Esophagus squamous epithelium (tissue), 5 donors: ENCODE measurements around the gene NPB. TPM values are rescaled to one million over a fixed set of nuclear protein-coding genes. Genes with fewer than 3 reads are reported as not detected.

ENCODE experiments used
- DNase-seq: peaks from one replicate; lab custom pipeline; 2025; lab: John Stamatoyannopoulos, UW
- H3K27ac ChIP-seq, 4 donors: fragments of 200-600 bp; sonication (generic); one replicate each; pipeline ENCODE4 v1.5.1; 2016 to 2019; ENCODE audit warnings: mild to moderate bottlenecking in 1 of 4
- H3K27me3 ChIP-seq, 4 donors: fragments of 200-600 bp; sonication (generic); 1 replicate in 3 of 4; 2 replicates in 1 of 4; pipeline versions ENCODE4 v1.5.1 to v1.6.0; 2017 to 2021; ENCODE audit warnings: antibody characterized with exemption in 1 of 4
- H3K36me3 ChIP-seq, 3 donors: fragments of 200-600 bp; sonication (generic); one replicate each; pipeline ENCODE4 v1.5.1; 2016 to 2019
- H3K4me1 ChIP-seq, 3 donors: fragments of 200-600 bp; sonication (generic); one replicate each; pipeline ENCODE4 v1.5.1; 2017 to 2019
- H3K4me3 ChIP-seq, 4 donors: fragments of 200-600 bp; sonication (generic); 1 replicate in 3 of 4; 2 replicates in 1 of 4; pipeline ENCODE4 v1.5.1; 2016 to 2019; ENCODE audit warnings: mild to moderate bottlenecking in 2 of 4, moderate library complexity in 1 of 4
- H3K9me3 ChIP-seq, 3 donors: fragments of 200-600 bp; sonication (generic); one replicate each; pipeline ENCODE4 v1.5.1; 2016 to 2019
- POLR2A ChIP-seq, 4 donors: fragments of 450-650 bp; IDR thresholded peaks; one replicate each; pipeline ENCODE4 v1.6.1; 2017; ENCODE audit warnings: antibody characterized with exemption in 4 of 4, mild to moderate bottlenecking in 4 of 4, moderate library complexity in 3 of 4
- WGBS, 2 donors: methylation state at CpG; one replicate each; pipeline ENCODE4 v1.1.5; 2018; 5-methylcytosine and 5-hydroxymethylcytosine counted together
- intact Hi-C: fragments of 100-400 bp; cut with DNase I; formaldehyde crosslinking; loops from one replicate; pipeline ENCODE4 v1.15.0; 2022
- total RNA-seq, 4 donors: library from RNA; depleted of rRNA; stranded (reverse); fragments of >200 nt; gene quantifications; one replicate each; pipeline ENCODE4 v1.1.0, GENCODE V29; 2016
- TF ChIP-seq, protein P1 (sequence below), 6 experiments: fragments of 450-650 bp in 4 of 6; fragments of 200-600 bp in 2 of 6; sonication (generic) in 2 of 6; IDR thresholded peaks; one replicate each; pipeline ENCODE4 v1.5.1; 2016 to 2019; ENCODE audit warnings: antibody characterized with exemption in 6 of 6, mild to moderate bottlenecking in 4 of 6, moderate library complexity in 4 of 6
- donor health status: DM: yes; HTN: yes; CAD: no.

The NPB gene
- total RNA-seq, 4 donors from 2014 or later, result 0.53 to 7.4 (median 1.5) TPM

GRCh38 chr17:81865358-81865732, 36.7 kb upstream of the NPB start:
- DNase-seq, result no peak
- no peak for TF ChIP-seq POLR2A (IDR thresholded peaks at IDR 0.05)
- TF ChIP-seq, protein P1, sequence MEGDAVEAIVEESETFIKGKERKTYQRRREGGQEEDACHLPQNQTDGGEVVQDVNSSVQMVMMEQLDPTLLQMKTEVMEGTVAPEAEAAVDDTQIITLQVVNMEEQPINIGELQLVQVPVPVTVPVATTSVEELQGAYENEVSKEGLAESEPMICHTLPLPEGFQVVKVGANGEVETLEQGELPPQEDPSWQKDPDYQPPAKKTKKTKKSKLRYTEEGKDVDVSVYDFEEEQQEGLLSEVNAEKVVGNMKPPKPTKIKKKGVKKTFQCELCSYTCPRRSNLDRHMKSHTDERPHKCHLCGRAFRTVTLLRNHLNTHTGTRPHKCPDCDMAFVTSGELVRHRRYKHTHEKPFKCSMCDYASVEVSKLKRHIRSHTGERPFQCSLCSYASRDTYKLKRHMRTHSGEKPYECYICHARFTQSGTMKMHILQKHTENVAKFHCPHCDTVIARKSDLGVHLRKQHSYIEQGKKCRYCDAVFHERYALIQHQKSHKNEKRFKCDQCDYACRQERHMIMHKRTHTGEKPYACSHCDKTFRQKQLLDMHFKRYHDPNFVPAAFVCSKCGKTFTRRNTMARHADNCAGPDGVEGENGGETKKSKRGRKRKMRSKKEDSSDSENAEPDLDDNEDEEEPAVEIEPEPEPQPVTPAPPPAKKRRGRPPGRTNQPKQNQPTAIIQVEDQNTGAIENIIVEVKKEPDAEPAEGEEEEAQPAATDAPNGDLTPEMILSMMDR (IDR thresholded peaks at IDR 0.05), result no peak
- H3K36me3 ChIP-seq, result peaks cover 11 to 53% (median 22%) of the 10 kb centered on the region in 3 donors
- H3K27ac ChIP-seq, result peak overlapping the region in 3 of 4 donors; percentile 7 to 99 (median 95)
- H3K4me1 ChIP-seq, result peaks cover 42 to 89% (median 53%) of the 10 kb centered on the region in 3 donors
- no peak overlapping the region for H3K4me3 ChIP-seq
- WGBS, 2 donors, result 87 to 90% methylated on average over 7 of the region's 8 CpGs
- intact Hi-C loops, result no loop called here
- no peaks in the 10 kb centered on the region for H3K27me3 ChIP-seq
- H3K9me3 ChIP-seq, result no peaks in the 10 kb centered on the region

DNA sequence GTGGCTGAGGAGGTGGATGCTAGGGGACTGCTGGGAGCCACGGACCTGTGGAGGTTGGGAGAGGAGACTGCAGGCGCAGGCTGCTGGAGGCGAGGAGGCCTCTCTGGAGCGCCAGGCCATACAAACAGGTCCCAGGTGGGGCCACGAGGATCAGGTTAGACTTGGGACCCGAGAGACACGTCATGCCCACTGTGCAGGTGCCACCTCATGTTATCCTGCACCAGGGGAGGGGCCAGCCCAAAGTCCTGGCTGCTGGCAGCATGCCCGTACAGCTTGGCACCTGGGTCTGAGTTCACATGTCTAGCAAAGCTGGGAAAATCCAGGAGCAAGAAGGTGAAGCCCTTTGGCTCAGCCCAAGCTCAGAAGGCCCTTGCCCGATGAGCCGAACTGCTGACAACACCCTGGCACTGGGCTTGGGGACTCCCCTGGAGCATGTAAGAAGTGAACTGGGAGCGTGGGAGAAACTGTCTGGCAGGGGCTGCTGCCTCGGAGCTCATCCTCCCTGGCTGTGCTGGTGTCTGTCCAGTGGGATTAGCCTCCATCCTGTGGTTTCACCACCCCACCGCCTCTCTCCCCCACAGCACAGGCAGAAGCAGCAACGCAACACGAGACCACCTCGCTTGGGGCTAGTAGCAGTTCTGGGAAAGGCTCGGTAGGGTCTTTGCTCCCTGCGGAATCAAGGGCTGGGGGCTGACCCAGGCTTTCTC, 36.2 kb upstream of the NPB start:
- intact Hi-C loops, result no loop called here
- 64% methylated on average over 8 of the region's 18 CpGs; no CpG with 5 or more reads in 1 of the 2 donors for WGBS, 2 donors

GRCh38 chr17:81866440-81867169, 35.4 kb upstream of the NPB start:
- Histone ChIP-seq H3K36me3 (peaks cover 11 to 53% (median 22%) of the 10 kb centered on the region in 3 donors), H3K4me1 (peaks cover 37 to 89% (median 50%) of the 10 kb centered on the region in 3 donors), H3K9me3 (no peaks in the 10 kb centered on the region), H3K27me3 (no peaks in the 10 kb centered on the region), H3K4me3 (no peak overlapping the region), H3K27ac (peak overlapping the region; percentile 95 to 100 (median 98))
- 67% methylated on average over 5 to 6 of the region's 18 CpGs for WGBS, 2 donors
- no peak for TF ChIP-seq POLR2A (IDR thresholded peaks at IDR 0.05)
- TF ChIP-seq, protein P1 (IDR thresholded peaks at IDR 0.05), result no peak
- no peak for DNase-seq
- intact Hi-C loops, result no loop called here

More for the DNA sequence above, 36.2 kb upstream of the NPB start:
- no peak for DNase-seq
- Histone ChIP-seq H3K4me3 (no peak overlapping the region), H3K27ac (peak overlapping the region; percentile 95 to 100 (median 98)), H3K36me3 (peaks cover 11 to 53% (median 22%) of the 10 kb centered on the region in 3 donors), H3K27me3 (no peaks in the 10 kb centered on the region), H3K9me3 (no peaks in the 10 kb centered on the region), H3K4me1 (peaks cover 42 to 91% (median 53%) of the 10 kb centered on the region in 3 donors)
- TF ChIP-seq POLR2A (IDR thresholded peaks at IDR 0.05), result no peak
- TF ChIP-seq, protein P1 (IDR thresholded peaks at IDR 0.05), result no peak

- no peak for DNase-seq
- Histone ChIP-seq H3K9me3 (no peaks in the 10 kb centered on the region), H3K27me3 (no peaks in the 10 kb centered on the region), H3K27ac (peak overlapping the region; percentile 95 to 100 (median 98)), H3K4me3 (no peak overlapping the region), H3K4me1 (peaks cover 30 to 89% (median 47%) of the 10 kb centered on the region in 3 donors), H3K36me3 (peaks cover 11 to 53% (median 22%) of the 10 kb centered on the region in 3 donors)
- intact Hi-C loops, result no loop called here
- whole genome bisulfite sequencing, 2 donors, result 20% methylated on average over 1 of the region's 23 CpGs; no CpG with 5 or more reads in 1 of the 2 donors
- TF ChIP-seq, protein P1 (IDR thresholded peaks at IDR 0.05), result no peak
- TF ChIP-seq POLR2A (IDR thresholded peaks at IDR 0.05), result no peak
Observed at GRCh38 chr17:81867170-81867990, 34.7 kb upstream of the NPB start.
